HEK293 (cell line): ENCODE measurements around the gene FILIP1L.

Experiments used
- CTCF ChIA-PET: fragments of 350-600 bp; formaldehyde crosslinking; extraction: SDS; loops from one replicate; lab custom pipeline; 2021; ENCODE audit warnings: antibody characterized with exemption; lab: Yijun Ruan, JAX
- POLR2A ChIA-PET: fragments of 300-600 bp; formaldehyde crosslinking; extraction: SDS; loops from one replicate; lab custom pipeline; 2020; ENCODE audit warnings: antibody characterized with exemption, inconsistent platforms; lab: Yijun Ruan, JAX
- H3K27ac ChIP-seq: fragments of 200-500 bp; sonication (Bioruptor generic); 2 replicates; pipeline ENCODE4 v1.5.1; 2014; ENCODE audit warnings: low read depth, low read length, control low read depth, inconsistent platforms; ENCODE audit errors: extremely low read depth
- H3K36me3 ChIP-seq, 2 experiments: fragments of 200-500 bp in 1 of 2; sonication (Bioruptor generic) in 1 of 2; 1 replicate in 1 of 2; 2 replicates in 1 of 2; pipeline ENCODE4 v1.5.1; 2014 to 2017; ENCODE audit warnings: inconsistent platforms in 2 of 2, low read length in 2 of 2; ENCODE audit not compliant: control insufficient read depth in 2 of 2, insufficient read depth in 1 of 2
- H3K4me1 ChIP-seq: fragments of 200-500 bp; sonication (Bioruptor generic); 2 replicates; pipeline ENCODE4 v1.5.1; 2014; ENCODE audit warnings: mild to moderate bottlenecking, low read length, inconsistent platforms; ENCODE audit not compliant: control insufficient read depth, insufficient read depth
- H3K4me3 ChIP-seq: 2 replicates; pipeline ENCODE4 v1.5.1; 2011; ENCODE audit warnings: low read depth, mild to moderate bottlenecking, control low read depth, low read length, moderate library complexity
- H3K9me3 ChIP-seq: fragments of 200-500 bp; sonication (Bioruptor generic); 2 replicates; pipeline ENCODE4 v1.5.1; 2014; ENCODE audit warnings: low read depth, low read length, inconsistent platforms; ENCODE audit not compliant: control insufficient read depth, insufficient read depth
- AEBP2 ChIP-seq: fragments of 450-650 bp; formaldehyde crosslinking; IDR thresholded peaks from 2 replicates; pipeline ENCODE4 v1.5.1; 2016; ENCODE audit warnings: missing biosample characterization, missing genetic modification characterization, borderline replicate concordance
- BCL6B ChIP-seq: fragments of 450-650 bp; formaldehyde crosslinking; IDR thresholded peaks from 2 replicates; pipeline ENCODE4 v1.5.1; 2017; ENCODE audit warnings: missing biosample characterization, missing genetic modification characterization
- EGR2 ChIP-seq: fragments of 450-650 bp; formaldehyde crosslinking; IDR thresholded peaks from 2 replicates; pipeline ENCODE4 v1.5.1; 2016; ENCODE audit warnings: low read depth, missing biosample characterization, missing genetic modification characterization
- GLIS1 ChIP-seq: fragments of 450-650 bp; formaldehyde crosslinking; IDR thresholded peaks from 2 replicates; pipeline ENCODE4 v1.5.1; 2016; ENCODE audit warnings: missing biosample characterization, missing genetic modification characterization
- KLF10 ChIP-seq: fragments of 450-650 bp; IDR thresholded peaks from 2 replicates; pipeline ENCODE4 v1.5.1; 2018; ENCODE audit warnings: missing biosample characterization, mild to moderate bottlenecking, missing genetic modification characterization
- PRDM10 ChIP-seq: fragments of 450-650 bp; formaldehyde crosslinking; IDR thresholded peaks from 2 replicates; pipeline ENCODE4 v1.5.1; 2016; ENCODE audit warnings: missing biosample characterization, missing genetic modification characterization
- PRDM6 ChIP-seq: fragments of 450-650 bp; formaldehyde crosslinking; IDR thresholded peaks from 2 replicates; pipeline ENCODE4 v1.5.1; 2017; ENCODE audit warnings: missing biosample characterization, missing genetic modification characterization
- SP3 ChIP-seq: fragments of 450-650 bp; formaldehyde crosslinking; IDR thresholded peaks from 2 replicates; pipeline ENCODE4 v1.5.1; 2016; ENCODE audit warnings: missing biosample characterization, missing genetic modification characterization
- ZBTB6 ChIP-seq: fragments of 450-650 bp; formaldehyde crosslinking; IDR thresholded peaks from 2 replicates; pipeline ENCODE4 v1.5.1; 2017; ENCODE audit warnings: missing biosample characterization, missing genetic modification characterization
- ZNF138 ChIP-seq: fragments of 450-650 bp; formaldehyde crosslinking; IDR thresholded peaks from 2 replicates; pipeline ENCODE4 v1.5.1; 2016; ENCODE audit warnings: missing biosample characterization, missing genetic modification characterization, borderline replicate concordance
- ZNF248 ChIP-seq: fragments of 450-650 bp; formaldehyde crosslinking; IDR thresholded peaks from 2 replicates; pipeline ENCODE4 v1.5.1; 2017; ENCODE audit warnings: missing biosample characterization, missing genetic modification characterization
- ZNF292 ChIP-seq: fragments of 450-650 bp; formaldehyde crosslinking; IDR thresholded peaks from 2 replicates; pipeline ENCODE4 v1.5.1; 2016; ENCODE audit warnings: low read depth, missing biosample characterization, missing genetic modification characterization, borderline replicate concordance
- ZNF311 ChIP-seq: fragments of 450-650 bp; formaldehyde crosslinking; IDR thresholded peaks from 2 replicates; pipeline ENCODE4 v1.5.1; 2017; ENCODE audit warnings: missing biosample characterization, missing genetic modification characterization, borderline replicate concordance
- ZNF350 ChIP-seq: fragments of 450-650 bp; formaldehyde crosslinking; IDR thresholded peaks from 2 replicates; pipeline ENCODE4 v1.5.0; 2017; ENCODE audit warnings: missing biosample characterization, mild to moderate bottlenecking, missing genetic modification characterization
- ZNF473 ChIP-seq: fragments of 450-650 bp; formaldehyde crosslinking; IDR thresholded peaks from 2 replicates; pipeline ENCODE4 v1.5.1; 2017; ENCODE audit warnings: missing biosample characterization, missing genetic modification characterization
- ZNF510 ChIP-seq: fragments of 450-650 bp; formaldehyde crosslinking; IDR thresholded peaks from 2 replicates; pipeline ENCODE4 v1.5.1; 2018; ENCODE audit warnings: mild to moderate bottlenecking, missing genetic modification characterization, missing biosample characterization; ENCODE audit not compliant: insufficient replicate concordance
- ZNF513 ChIP-seq: fragments of 450-650 bp; IDR thresholded peaks from 2 replicates; pipeline ENCODE4 v1.5.1; 2018; ENCODE audit warnings: missing biosample characterization, missing genetic modification characterization
- ZNF544 ChIP-seq: fragments of 450-650 bp; formaldehyde crosslinking; IDR thresholded peaks from 2 replicates; pipeline ENCODE4 v1.5.0; 2017; ENCODE audit warnings: missing biosample characterization, missing genetic modification characterization
- ZNF549 ChIP-seq: fragments of 450-650 bp; IDR thresholded peaks from 2 replicates; pipeline ENCODE4 v1.5.1; 2018; ENCODE audit warnings: missing biosample characterization, missing genetic modification characterization, mild to moderate bottlenecking, inconsistent platforms, moderate library complexity
- ZNF596 ChIP-seq: fragments of 450-650 bp; IDR thresholded peaks from 2 replicates; pipeline ENCODE4 v1.5.0; 2018; ENCODE audit warnings: missing biosample characterization, mild to moderate bottlenecking, missing genetic modification characterization, moderate library complexity
- ZNF600 ChIP-seq: fragments of 450-650 bp; formaldehyde crosslinking; IDR thresholded peaks from 2 replicates; pipeline ENCODE4 v1.5.1; 2016; ENCODE audit warnings: missing biosample characterization, missing genetic modification characterization
- ZNF645 ChIP-seq: fragments of 450-650 bp; formaldehyde crosslinking; IDR thresholded peaks from 2 replicates; pipeline ENCODE4; 2016; ENCODE audit warnings: missing biosample characterization, missing genetic modification characterization
- ZNF654 ChIP-seq: fragments of 450-650 bp; formaldehyde crosslinking; IDR thresholded peaks from 2 replicates; pipeline ENCODE4 v1.5.1; 2016; ENCODE audit warnings: low read depth, missing biosample characterization, missing genetic modification characterization
- ZSCAN18 ChIP-seq: fragments of 450-650 bp; formaldehyde crosslinking; IDR thresholded peaks from 2 replicates; pipeline ENCODE4 v1.5.1; 2016; ENCODE audit warnings: missing biosample characterization, missing genetic modification characterization

Gene FILIP1L

GRCh38 chr3:99868311-99868646, 246.0 kb downstream of the FILIP1L start:
- Histone ChIP-seq H3K9me3 (no peaks in the 10 kb centered on the region), H3K4me3 (no peak overlapping the region), H3K36me3 (no peaks in the 10 kb centered on the region), H3K27ac (no peak overlapping the region), H3K4me1 (peaks cover 35% of the 10 kb centered on the region)
- ChIA-PET CTCF (interaction anchor here (1.0 kb wide), 2 partner anchors 14 to 36 kb away, joined by 3 read pairs; no protein-coding TSS in a partner anchor), POLR2A (no interaction called here)
- TF ChIP-seq PRDM10 (peak; percentile 14; the same call in 1 of the 2 replicates), ZNF544 (tag by site-specific recombination) (peak; percentile 95; the same call in 1 of the 2 replicates), ZNF513 (tag by site-specific recombination) (peak; percentile 61; the same call in 1 of the 2 replicates), GLIS1 (no peak), KLF10 (tag by site-specific recombination) (peak; percentile 79), SP3 (tag by site-specific recombination) (no peak), ZNF248 (peak; percentile 57; the same call in 1 of the 2 replicates), ZNF292 (no peak), ZBTB6 (tag by site-specific recombination) (peak; percentile 36; the same call in 1 of the 2 replicates), ZSCAN18 (no peak), ZNF311 (tag by site-specific recombination) (no peak), ZNF549 (tag by site-specific recombination) (peak; percentile 87), ZNF350 (peak; percentile 93), ZNF600 (tag by site-specific recombination) (no peak), EGR2 (tag by site-specific recombination) (no peak), BCL6B (tag by site-specific recombination) (peak; percentile 68; the same call in 1 of the 2 replicates), ZNF596 (tag by site-specific recombination) (peak; percentile 32; the same call in 1 of the 2 replicates), ZNF473 (tag by site-specific recombination) (no peak), PRDM6 (tag by site-specific recombination) (0 out of 2 replicates have a peak, but pooled peaks have one; percentile 34), ZNF138 (tag by site-specific recombination) (no peak), ZNF654 (tag by site-specific recombination) (no peak), ZNF510 (tag by site-specific recombination) (peak; percentile 61), AEBP2 (no peak), ZNF645 (tag by site-specific recombination) (no peak)
